Measurements from ENCODE around the gene ALOX5AP. TPM values are rescaled to one million over a fixed set of nuclear protein-coding genes. Genes with fewer than 3 reads are reported as not detected.
A peak's percentile ranks its signal among the peaks of the same experiment; 100 is the strongest.

Gene ALOX5AP
- total RNA-seq, 1 experiment from 2014 or later = not detected

- H4K20me1 ChIP-seq (ENCODE audit: low read length) = no peaks in the 10 kb centered on the region
- CTCF ChIA-PET = no interaction called here
- POLR2A ChIA-PET (ENCODE audit: unreplicated experiment) = interaction anchor here (0.5 to 0.6 kb wide), 2 partner anchors 38 to 1132 kb away, joined by 4 to 11 read pairs; no protein-coding TSS in a partner anchor
- ATAC-seq = no peak
- TF ChIP-seq EZH2 (IDR thresholded peaks at IDR 0.05; ENCODE audit: low read length, unreplicated experiment) = no peak
- TF ChIP-seq CTCF (conservative IDR thresholded peaks at IDR 0.05; ENCODE audit: low read depth, low read length) = no peak
- no peak for TF ChIP-seq EZH2phosphoT487 (IDR thresholded peaks at IDR 0.05; ENCODE audit: borderline replicate concordance, low read length)
- H3K27ac ChIP-seq (ENCODE audit: low read length) = no peak overlapping the region
- intact Hi-C loops (cut with micrococcal nuclease) = no loop called here
- no peaks in the 10 kb centered on the region for H3K9me3 ChIP-seq (ENCODE audit: low read length)
- no peak for DNase-seq
- H3K9me2 ChIP-seq (replicated peaks; ENCODE audit: low read length) = no peaks in the 10 kb centered on the region
- H3K36me3 ChIP-seq (ENCODE audit: low read depth, low read length) = no peaks in the 10 kb centered on the region
- no peaks in the 10 kb centered on the region for H3K79me2 ChIP-seq (ENCODE audit: low read length)
- H2AFZ ChIP-seq (ENCODE audit: low read length) = peak overlapping the region; percentile 42; the same call in 1 of the 2 replicates
- no peaks in the 10 kb centered on the region for H3K27me3 ChIP-seq (ENCODE audit: low read length)
- H3K4me3 ChIP-seq (ENCODE audit: low read length) = no peak overlapping the region
- H3K9ac ChIP-seq (ENCODE audit: low read length) = no peak overlapping the region
- H3K4me2 ChIP-seq (ENCODE audit: low read length) = no peak overlapping the region
- no peaks in the 10 kb centered on the region for H3K4me1 ChIP-seq (ENCODE audit: insufficient read depth, low read length)
- no peaks in the 10 kb centered on the region for H3F3A ChIP-seq (ENCODE audit: low read length, unreplicated experiment)
- no TSS peak for BruUV-seq (replicated peaks)
Measured at GRCh38 chr13:30696278-30697176, 38.8 kb upstream of the ALOX5AP start.

- POLR2A ChIA-PET (ENCODE audit: unreplicated experiment) = interaction anchor here (0.6 kb wide), 1 partner anchor 38 kb away, joined by 11 read pairs; no protein-coding TSS in a partner anchor
- no TSS peak for BruUV-seq (replicated peaks)
- Histone ChIP-seq H3K4me1 (ENCODE audit: insufficient read depth, low read length) (no peaks in the 10 kb centered on the region), H3K4me2 (ENCODE audit: low read length) (no peak overlapping the region), H2AFZ (ENCODE audit: low read length) (no peak overlapping the region), H3K9ac (ENCODE audit: low read length) (no peak overlapping the region), H3K79me2 (ENCODE audit: low read length) (no peaks in the 10 kb centered on the region), H3F3A (ENCODE audit: low read length, unreplicated experiment) (no peaks in the 10 kb centered on the region), H3K9me2 (replicated peaks; ENCODE audit: low read length) (no peaks in the 10 kb centered on the region), H3K27ac (ENCODE audit: low read length) (no peak overlapping the region), H3K9me3 (ENCODE audit: low read length) (no peaks in the 10 kb centered on the region), H3K4me3 (ENCODE audit: low read length) (no peak overlapping the region), H3K36me3 (ENCODE audit: low read depth, low read length) (no peaks in the 10 kb centered on the region), H3K27me3 (ENCODE audit: low read length) (no peaks in the 10 kb centered on the region), H4K20me1 (ENCODE audit: low read length) (no peaks in the 10 kb centered on the region)
- intact Hi-C loops (cut with micrococcal nuclease) = no loop called here
- no peak for DNase-seq
- CTCF ChIA-PET = no interaction called here
- TF ChIP-seq CTCF (conservative IDR thresholded peaks at IDR 0.05; ENCODE audit: low read depth, low read length) = no peak
- TF ChIP-seq EZH2 (IDR thresholded peaks at IDR 0.05; ENCODE audit: low read length, unreplicated experiment) = no peak
- no peak for TF ChIP-seq EZH2phosphoT487 (IDR thresholded peaks at IDR 0.05; ENCODE audit: borderline replicate concordance, low read length)
- ATAC-seq = no peak
Measured at GRCh38 chr13:30697177-30697953, 38.0 kb upstream of the ALOX5AP start.

Data from PC-3 (cell line).